Natural killer cell treated with Interleukin-12 subunit alpha and Interleukin-12 subunit beta and Interleukin-15 and Interleukin-18, amount 100 ng/mL, for 72 hours (primary cell): ENCODE results near the gene DLG2. TPM values are rescaled to one million over a fixed set of nuclear protein-coding genes. Genes with fewer than 3 reads are reported as not detected.
"Not testable (repeated sequence)": the region's sequence is repeated elsewhere in the genome, so short reads cannot be mapped to it uniquely, and the experiment has no call there.

ENCODE experiments used
- ATAC-seq, 2 donors: fragments of 150-1000 bp; cut with Tn5 transposase in 1 of 2; sonication (Bioruptor Pico), chemical (Tn5 transposase) in 1 of 2; 2 replicates each; pipeline ENCODE4 v1.10.0; 2021
- DNase-seq: peaks from one replicate; pipeline ENCODE4 v3.0.0; 2022; ENCODE audit warnings: low spot score
- H3K27ac Mint-ChIP-seq, 2 donors: 1 replicate in 1 of 2; 2 replicates in 1 of 2; pipeline ENCODE4 v1.8.0; 2022; ENCODE audit warnings: mixed read lengths in 2 of 2, mild to moderate bottlenecking in 1 of 2, moderate library complexity in 1 of 2
- H3K27me3 Mint-ChIP-seq, 2 donors: 1 replicate in 1 of 2; 2 replicates in 1 of 2; pipeline ENCODE4 v1.8.0; 2022; ENCODE audit warnings: mixed read lengths in 2 of 2
- H3K36me3 Mint-ChIP-seq: one replicate; pipeline ENCODE4 v1.8.0; 2022; ENCODE audit warnings: mixed read lengths
- H3K4me1 Mint-ChIP-seq, 2 donors: 1 replicate in 1 of 2; 2 replicates in 1 of 2; pipeline ENCODE4 v1.8.0; 2022; ENCODE audit warnings: low read depth in 2 of 2, mixed read lengths in 2 of 2, mild to moderate bottlenecking in 1 of 2
- H3K4me3 Mint-ChIP-seq: one replicate; pipeline ENCODE4 v1.8.0; 2022; ENCODE audit warnings: mixed read lengths
- H3K9me3 Mint-ChIP-seq: 2 replicates; pipeline ENCODE4 v1.8.0; 2022; ENCODE audit warnings: mixed read lengths
- total RNA-seq, 2 donors: library from RNA; stranded (reverse); gene quantifications; one replicate each; pipeline ENCODE4 v1.2.3, GENCODE V29; 2022

Gene DLG2
- total RNA-seq, 2 donors from 2014 or later: 1.1 to 1.7 TPM

DNA sequence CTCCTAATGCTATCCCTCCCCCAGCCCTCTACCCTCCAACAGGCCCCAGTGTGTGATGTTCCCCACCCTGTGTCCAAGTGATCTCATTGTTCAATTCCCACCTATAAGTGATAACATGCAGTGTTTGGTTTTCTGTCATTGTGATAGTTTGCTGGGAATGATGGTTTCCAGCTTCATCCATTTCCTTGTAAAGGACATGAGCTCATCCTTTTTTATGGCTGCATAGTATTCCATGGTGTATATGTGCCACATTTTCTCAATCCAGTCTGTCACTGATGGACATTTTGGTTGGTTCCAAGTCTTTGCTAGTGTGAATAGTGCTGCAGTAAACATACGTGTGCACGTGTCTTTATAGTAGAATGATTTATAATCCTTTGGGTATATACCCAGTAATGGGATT is 277.6 kb downstream of the DLG2 start:
- DNase-seq, H3K27ac Mint-ChIP-seq, H3K4me3 Mint-ChIP-seq, H3K27me3 Mint-ChIP-seq, H3K4me1 Mint-ChIP-seq, ATAC-seq: not testable (repeated sequence)
- H3K9me3 Mint-ChIP-seq: peaks cover 23% of the 10 kb centered on the region
- H3K36me3 Mint-ChIP-seq: peaks cover 11% of the 10 kb centered on the region

DNA sequence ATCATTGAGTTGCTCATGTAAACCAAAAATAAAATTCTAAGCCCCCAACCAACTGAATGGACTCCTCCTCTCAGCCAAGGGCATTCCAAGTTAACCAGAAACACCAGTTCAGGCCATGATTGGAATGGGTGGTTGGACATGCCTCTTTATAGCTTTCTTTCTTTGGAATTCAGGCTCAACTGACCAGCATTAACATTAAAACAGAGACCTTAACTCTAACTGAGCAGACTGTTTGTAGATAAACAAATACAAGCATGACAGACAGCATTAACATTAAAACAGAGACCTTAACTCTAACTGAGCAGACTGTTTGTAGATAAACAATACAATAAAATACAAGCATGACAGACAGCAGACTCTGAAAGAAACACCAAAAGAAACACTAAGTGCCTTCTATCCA is 278.2 kb downstream of the DLG2 start:
- Mint-ChIP-seq H3K4me3 (no peak overlapping the region), H3K36me3 (peaks cover 11% of the 10 kb centered on the region), H3K27me3 (no peaks in the 10 kb centered on the region), H3K27ac (no peak overlapping the region), H3K4me1 (no peaks in the 10 kb centered on the region), H3K9me3 (peaks cover 22% of the 10 kb centered on the region)
- no peak for ATAC-seq
- no peak for DNase-seq

DNA sequence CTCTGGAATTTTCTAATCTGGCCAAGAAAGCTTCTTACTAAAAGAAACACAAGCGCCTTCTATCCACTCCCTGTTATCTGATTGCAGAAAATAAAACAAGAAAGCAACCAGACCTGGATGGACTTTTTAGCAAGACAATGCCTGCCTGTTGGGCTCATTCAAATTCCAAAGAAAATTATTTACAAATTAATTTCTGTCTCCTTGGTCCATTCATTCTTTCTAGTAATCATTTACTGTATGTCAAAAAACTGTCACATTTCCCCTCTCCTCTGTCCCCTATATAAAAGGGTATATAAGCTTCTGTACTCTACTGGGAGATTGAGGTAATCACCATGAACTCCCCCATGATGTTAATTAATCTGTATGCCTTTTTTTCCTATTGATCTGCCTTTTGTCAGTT is 279.9 kb downstream of the DLG2 start:
- Mint-ChIP-seq H3K4me3 (no peak overlapping the region), H3K27me3 (no peaks in the 10 kb centered on the region), H3K4me1 (no peaks in the 10 kb centered on the region), H3K27ac (no peak overlapping the region), H3K9me3 (peaks cover 23% of the 10 kb centered on the region), H3K36me3 (peaks cover 13% of the 10 kb centered on the region)
- no peak for ATAC-seq
- no peak for DNase-seq

- no peaks in the 10 kb centered on the region for H3K4me1 Mint-ChIP-seq
- no peak overlapping the region for H3K27ac Mint-ChIP-seq
- ATAC-seq (no peak), DNase-seq (no peak)
- H3K9me3 Mint-ChIP-seq: peaks cover 20% of the 10 kb centered on the region
- H3K4me3 Mint-ChIP-seq: no peak overlapping the region
- H3K27me3 Mint-ChIP-seq: no peaks in the 10 kb centered on the region
- H3K36me3 Mint-ChIP-seq: peaks cover 11% of the 10 kb centered on the region
Observed at GRCh38 chr11:85346484-85346883, 280.7 kb downstream of the DLG2 start.

- not testable (repeated sequence) for DNase-seq, H3K9me3 Mint-ChIP-seq, H3K27me3 Mint-ChIP-seq, H3K4me1 Mint-ChIP-seq, H3K36me3 Mint-ChIP-seq, ATAC-seq, H3K4me3 Mint-ChIP-seq, H3K27ac Mint-ChIP-seq
Observed at GRCh38 chr11:85340846-85341245, 286.3 kb downstream of the DLG2 start.

DNA sequence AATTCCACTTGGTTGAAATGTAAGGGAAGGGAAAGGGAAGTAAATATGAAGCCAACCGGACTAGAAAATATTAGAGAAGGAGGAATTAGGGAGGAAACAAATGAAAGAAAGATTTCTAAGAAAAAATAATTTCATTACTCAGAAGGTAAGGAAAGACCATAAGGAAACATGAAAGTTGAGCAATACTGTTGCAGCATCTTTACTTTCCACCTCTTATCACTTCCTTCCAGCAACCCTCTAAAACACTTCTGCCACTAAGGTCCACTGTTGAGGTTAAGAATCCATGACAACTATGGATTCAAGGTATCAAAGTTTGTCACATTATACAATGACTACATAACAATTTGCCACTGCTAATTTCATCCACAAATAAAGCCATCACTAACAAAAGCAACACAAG is 308.6 kb downstream of the DLG2 start:
- H3K36me3 Mint-ChIP-seq: no peaks in the 10 kb centered on the region
- H3K27me3 Mint-ChIP-seq: no peaks in the 10 kb centered on the region
- DNase-seq: no peak
- H3K9me3 Mint-ChIP-seq: peaks cover 5% of the 10 kb centered on the region
- no peak overlapping the region for H3K27ac Mint-ChIP-seq
- no peak for ATAC-seq
- no peaks in the 10 kb centered on the region for H3K4me1 Mint-ChIP-seq
- no peak overlapping the region for H3K4me3 Mint-ChIP-seq

DNA sequence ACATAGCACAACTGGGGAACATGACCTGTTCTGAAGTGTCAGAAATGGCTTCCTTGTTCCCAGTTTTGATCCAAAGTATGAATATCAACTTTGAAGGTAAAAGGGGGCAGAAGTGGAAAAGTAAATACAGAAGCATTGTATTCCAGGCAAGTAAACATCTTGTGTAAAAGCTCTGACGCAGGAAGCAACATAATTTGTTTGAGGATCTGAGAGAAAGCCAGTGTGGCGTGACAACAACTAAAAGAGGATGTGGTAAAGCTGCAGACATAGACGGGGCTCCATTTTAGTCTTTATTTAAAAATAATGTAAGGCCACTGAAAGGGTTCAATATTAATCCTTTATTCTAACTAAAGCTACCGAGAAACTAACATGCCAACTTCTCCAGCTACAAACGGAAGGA is 310.2 kb downstream of the DLG2 start:
- peaks cover 6% of the 10 kb centered on the region for H3K9me3 Mint-ChIP-seq
- no peak for ATAC-seq
- no peaks in the 10 kb centered on the region for H3K36me3 Mint-ChIP-seq
- no peak overlapping the region for H3K27ac Mint-ChIP-seq
- H3K4me3 Mint-ChIP-seq: no peak overlapping the region
- no peaks in the 10 kb centered on the region for H3K4me1 Mint-ChIP-seq
- no peak for DNase-seq
- H3K27me3 Mint-ChIP-seq: no peaks in the 10 kb centered on the region

GRCh38 chr11:85313741-85314140 is 313.4 kb downstream of the DLG2 start:
- Mint-ChIP-seq H3K27ac (no peak overlapping the region), H3K27me3 (no peaks in the 10 kb centered on the region), H3K36me3 (no peaks in the 10 kb centered on the region), H3K4me1 (no peaks in the 10 kb centered on the region), H3K4me3 (no peak overlapping the region), H3K9me3 (peaks cover 18% of the 10 kb centered on the region)
- DNase-seq (no peak), ATAC-seq (no peak)

DNA sequence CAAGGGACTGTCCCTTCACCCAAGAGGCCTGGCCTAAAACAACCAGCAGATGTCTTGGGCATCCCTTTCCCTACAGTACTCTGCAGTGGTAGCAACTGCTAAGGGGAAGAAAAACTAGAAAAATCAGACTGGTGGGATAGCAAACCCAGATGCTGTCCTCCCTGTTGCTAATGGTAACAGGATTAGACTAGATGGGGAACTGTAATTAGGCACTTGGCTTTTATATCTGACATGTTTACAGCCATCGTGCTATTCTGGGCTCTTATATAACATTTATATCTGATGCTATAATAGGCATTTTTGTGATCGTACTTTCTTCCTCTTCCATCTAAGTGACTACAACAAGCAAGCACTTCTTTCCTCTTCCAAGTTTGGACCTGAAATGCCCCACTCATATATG is 316.7 kb downstream of the DLG2 start:
- Mint-ChIP-seq H3K36me3 (no peaks in the 10 kb centered on the region), H3K27me3 (no peaks in the 10 kb centered on the region), H3K4me1 (no peaks in the 10 kb centered on the region), H3K9me3 (peaks cover 22% of the 10 kb centered on the region), H3K27ac (no peak overlapping the region), H3K4me3 (no peak overlapping the region)
- no peak for DNase-seq
- no peak for ATAC-seq

- H3K36me3 Mint-ChIP-seq: no peaks in the 10 kb centered on the region
- ATAC-seq (no peak), DNase-seq (no peak)
- H3K4me1 Mint-ChIP-seq: no peaks in the 10 kb centered on the region
- no peak overlapping the region for H3K27ac Mint-ChIP-seq
- no peak overlapping the region for H3K4me3 Mint-ChIP-seq
- no peaks in the 10 kb centered on the region for H3K27me3 Mint-ChIP-seq
- peaks cover 21% of the 10 kb centered on the region for H3K9me3 Mint-ChIP-seq
Observed at GRCh38 chr11:85307366-85307765, 319.8 kb downstream of the DLG2 start.

DNA sequence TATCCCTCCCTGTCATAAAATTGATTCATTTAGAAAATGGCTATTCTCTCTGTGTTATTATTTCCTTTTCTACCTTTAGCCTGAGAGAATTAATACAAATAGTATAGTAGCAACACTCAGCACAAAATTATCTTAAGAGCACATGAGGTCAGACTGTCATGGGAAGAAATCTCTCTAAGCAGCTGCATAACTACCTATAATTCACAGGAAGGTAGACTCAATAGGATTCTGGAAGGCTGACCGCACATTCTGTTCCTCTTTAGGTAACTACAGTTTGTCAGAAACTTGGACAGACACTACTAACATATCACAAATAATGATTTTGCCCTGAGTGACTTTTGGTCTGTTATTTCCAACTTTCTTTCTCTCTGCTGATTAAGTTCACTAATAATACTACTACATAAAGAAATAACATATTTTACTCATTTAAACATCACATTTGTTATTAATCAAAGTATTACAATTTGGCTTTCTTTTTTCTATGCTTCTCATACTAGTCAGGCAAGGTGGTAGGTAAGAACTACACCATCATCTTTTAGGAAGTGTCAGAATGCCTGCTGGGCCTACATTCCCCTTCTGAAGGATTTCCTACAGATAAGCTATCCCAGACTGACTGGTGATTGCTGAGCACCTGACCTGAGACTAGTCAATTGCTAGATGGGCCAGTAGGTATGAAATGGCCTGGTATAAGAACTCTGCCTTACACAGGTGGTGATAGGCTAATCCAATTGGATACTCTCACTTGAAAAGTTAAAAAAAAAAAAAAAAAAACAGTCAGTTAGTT is 325.1 kb downstream of the DLG2 start:
- no peaks in the 10 kb centered on the region for H3K4me1 Mint-ChIP-seq
- no peaks in the 10 kb centered on the region for H3K27me3 Mint-ChIP-seq
- DNase-seq (no peak), ATAC-seq (no peak)
- no peak overlapping the region for H3K4me3 Mint-ChIP-seq
- H3K36me3 Mint-ChIP-seq: peaks cover 5% of the 10 kb centered on the region
- H3K9me3 Mint-ChIP-seq: peaks cover 20% of the 10 kb centered on the region
- no peak overlapping the region for H3K27ac Mint-ChIP-seq

- Mint-ChIP-seq H3K36me3 (peaks cover 5% of the 10 kb centered on the region), H3K27me3 (no peaks in the 10 kb centered on the region), H3K9me3 (peaks cover 16% of the 10 kb centered on the region), H3K4me1 (no peaks in the 10 kb centered on the region), H3K4me3 (no peak overlapping the region), H3K27ac (no peak overlapping the region)
- DNase-seq (no peak), ATAC-seq (no peak)
Observed at GRCh38 chr11:85299258-85299942, 327.7 kb downstream of the DLG2 start.

DNA sequence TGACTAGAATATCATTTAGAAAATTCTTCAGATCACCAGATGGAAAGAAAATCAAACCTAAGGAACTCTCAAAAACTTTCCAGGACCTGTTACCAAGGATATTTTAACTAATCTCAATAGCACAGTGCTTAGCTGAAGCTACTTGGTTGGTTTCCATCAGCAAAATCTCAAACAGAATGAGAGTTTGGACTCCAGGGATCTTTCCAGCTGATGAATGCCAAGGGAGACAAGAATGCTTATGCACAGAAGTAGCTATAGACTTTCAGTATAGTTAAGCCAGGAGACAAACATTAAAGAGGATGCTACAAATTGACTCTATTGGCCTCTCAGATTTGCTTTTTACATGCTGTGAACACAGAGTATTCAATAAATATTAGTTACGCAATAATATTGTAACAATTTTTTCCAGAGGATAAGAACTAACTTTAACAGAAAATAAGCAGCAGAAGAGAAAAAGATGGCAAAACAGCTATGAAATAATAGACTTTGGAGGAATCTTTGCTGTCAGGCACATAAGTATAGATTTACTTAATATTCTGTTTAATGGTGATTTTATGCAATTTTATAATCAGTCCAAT is 331.4 kb downstream of the DLG2 start:
- Mint-ChIP-seq H3K4me3 (no peak overlapping the region), H3K27ac (no peak overlapping the region), H3K9me3 (peaks cover 13% of the 10 kb centered on the region), H3K36me3 (peaks cover 9% of the 10 kb centered on the region), H3K27me3 (no peaks in the 10 kb centered on the region), H3K4me1 (no peaks in the 10 kb centered on the region)
- DNase-seq (no peak), ATAC-seq (no peak)

DNA sequence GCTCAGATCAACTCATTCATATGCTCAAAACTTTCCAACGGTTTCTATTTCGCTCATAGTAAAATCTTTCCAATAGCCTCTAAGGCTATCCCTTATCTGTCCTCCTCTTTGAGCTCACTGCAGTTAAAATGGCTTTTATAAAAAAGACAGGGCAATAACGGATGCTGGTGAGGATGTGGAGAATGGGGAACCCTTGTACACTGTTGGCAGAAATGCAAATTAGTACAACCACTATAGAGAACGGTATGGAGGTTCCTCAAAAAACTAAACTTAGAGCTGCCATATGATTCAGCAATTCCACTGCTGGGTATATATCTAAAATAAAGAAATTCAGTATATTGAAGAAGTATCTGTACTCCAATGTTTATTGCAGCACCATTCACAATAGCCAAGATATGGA is 345.6 kb downstream of the DLG2 start:
- Mint-ChIP-seq H3K27ac (no peak overlapping the region), H3K9me3 (peaks cover 7% of the 10 kb centered on the region), H3K36me3 (no peaks in the 10 kb centered on the region), H3K4me3 (no peak overlapping the region), H3K27me3 (no peaks in the 10 kb centered on the region), H3K4me1 (no peaks in the 10 kb centered on the region)
- ATAC-seq (no peak), DNase-seq (no peak)
